ENCODE data around the gene FBXW12.

The FBXW12 gene

DNA sequence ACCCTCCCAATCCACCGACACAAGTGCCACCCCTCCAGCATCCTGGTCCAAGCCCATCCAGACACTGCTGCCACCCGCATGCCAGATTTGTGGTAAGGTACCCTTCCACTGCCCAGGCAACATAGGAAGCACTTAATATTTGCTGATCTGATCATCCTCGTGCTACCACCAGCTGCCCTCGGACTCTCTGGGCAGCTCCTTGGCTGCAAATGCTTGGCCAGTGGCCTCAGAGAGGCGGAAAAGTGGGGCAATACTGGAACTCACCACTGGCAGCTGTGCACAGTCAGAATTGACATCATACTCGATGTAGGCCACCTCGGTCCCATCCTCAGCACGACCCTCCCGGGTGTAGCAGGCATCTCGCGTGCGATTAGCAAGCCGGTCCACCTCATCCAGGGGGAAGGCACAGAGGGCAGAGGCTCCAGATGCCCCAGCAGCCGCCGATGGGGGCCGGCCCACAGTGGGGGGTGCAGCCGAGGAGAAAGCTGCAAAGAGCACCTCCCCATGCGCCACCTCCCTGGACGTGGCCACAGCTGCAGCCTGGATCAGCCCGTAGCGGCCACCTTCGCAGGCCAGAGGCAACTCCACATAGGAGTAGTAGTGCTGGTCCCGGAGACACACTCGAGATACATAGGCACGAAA lies 51.3 kb downstream of the FBXW12 start:
- no peak for DNase-seq

DNA sequence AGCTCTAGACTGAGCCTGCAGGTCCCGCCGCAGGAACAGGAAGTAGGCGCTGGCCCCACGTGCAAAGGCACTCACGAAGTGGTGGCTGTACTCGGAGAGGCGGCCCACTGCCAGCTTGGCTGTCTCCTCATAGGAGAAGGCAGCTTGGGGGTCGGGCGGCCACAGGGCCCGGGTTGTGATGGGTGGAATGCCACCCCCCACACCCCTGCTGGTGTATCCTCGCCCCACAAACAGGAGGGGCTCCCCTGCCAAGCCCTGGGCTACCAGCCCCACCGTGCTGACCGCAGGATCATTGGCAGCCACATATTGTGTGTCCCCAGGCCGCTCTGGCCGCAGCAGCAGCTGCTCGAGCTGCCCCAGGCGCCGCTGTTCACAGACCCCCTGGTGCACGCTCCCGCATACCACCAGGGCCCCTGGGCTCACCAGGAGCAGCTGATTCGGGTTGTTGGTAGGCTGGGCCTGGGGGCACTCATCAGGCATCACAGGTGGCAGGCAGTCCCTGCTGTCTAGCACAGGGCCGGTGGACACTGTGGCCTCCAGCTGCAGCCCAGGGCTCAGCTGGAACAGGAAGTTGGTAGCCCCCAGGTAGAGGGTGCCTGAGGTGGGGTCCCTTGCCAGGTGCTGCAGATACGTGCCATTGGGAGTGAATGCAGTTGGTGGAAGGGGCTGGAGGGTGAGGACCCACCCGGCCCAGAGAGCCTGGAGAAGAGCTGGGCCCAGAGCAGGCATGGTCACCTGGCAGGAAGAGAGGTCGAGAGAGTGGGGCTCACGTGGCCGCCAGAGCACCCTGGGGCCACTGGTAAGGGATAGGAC lies 52.1 kb downstream of the FBXW12 start:
- DNase-seq, result peak in 2 of 4 experiments; percentile 14 to 30

DNA sequence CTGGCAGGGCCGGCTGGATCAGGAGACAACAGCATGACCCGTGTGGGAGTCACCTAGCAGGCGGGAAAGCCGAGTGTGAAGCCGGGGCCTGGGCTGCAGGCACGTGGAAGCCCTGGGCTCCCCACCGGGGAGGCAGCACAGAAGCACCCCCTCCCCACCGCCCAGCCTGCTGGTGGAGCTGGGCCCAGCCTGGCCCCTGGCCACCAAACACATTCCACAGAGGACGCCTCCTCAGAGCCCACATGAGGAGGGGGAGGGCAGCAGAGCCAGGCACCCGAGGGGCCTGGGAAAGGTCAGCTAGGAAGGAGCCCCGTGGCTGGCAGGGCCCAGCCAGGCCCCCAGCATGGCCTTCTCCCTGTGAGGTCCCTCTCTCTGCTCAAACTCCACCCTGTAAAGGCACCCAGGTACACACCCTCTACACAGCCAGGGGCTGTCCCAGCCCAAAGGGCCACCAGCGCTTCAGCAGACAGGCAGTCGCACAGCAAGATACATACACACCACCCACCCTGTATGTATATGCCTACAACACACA lies 53.3 kb downstream of the FBXW12 start:
- DNase-seq, result no peak

DNA sequence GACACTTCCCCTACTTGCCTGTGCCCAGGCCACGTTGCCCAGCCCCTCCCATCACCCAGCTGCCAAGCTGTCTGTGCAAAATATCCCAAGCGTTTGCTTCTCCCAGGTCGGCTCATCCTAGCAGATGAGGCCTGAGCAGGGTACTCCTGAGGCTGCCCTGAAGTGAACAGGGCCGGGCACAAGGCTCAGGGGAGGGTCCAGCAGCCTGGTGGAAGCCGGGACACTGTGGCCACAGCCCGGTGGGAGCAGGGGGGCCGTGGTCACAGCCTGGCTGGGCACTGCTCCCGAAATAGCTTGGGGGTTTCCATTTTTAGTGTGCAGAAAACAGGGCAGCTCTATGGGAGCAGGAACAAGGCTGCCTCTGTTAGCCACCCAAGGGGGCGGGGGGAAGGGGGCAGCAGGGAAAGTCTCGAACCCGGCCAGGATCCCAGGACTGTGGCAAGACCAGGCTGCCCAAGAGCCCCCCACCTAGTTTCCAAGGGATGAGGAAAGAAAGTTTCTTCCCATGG lies 54.4 kb downstream of the FBXW12 start:
- DNase-seq, result no peak

DNA sequence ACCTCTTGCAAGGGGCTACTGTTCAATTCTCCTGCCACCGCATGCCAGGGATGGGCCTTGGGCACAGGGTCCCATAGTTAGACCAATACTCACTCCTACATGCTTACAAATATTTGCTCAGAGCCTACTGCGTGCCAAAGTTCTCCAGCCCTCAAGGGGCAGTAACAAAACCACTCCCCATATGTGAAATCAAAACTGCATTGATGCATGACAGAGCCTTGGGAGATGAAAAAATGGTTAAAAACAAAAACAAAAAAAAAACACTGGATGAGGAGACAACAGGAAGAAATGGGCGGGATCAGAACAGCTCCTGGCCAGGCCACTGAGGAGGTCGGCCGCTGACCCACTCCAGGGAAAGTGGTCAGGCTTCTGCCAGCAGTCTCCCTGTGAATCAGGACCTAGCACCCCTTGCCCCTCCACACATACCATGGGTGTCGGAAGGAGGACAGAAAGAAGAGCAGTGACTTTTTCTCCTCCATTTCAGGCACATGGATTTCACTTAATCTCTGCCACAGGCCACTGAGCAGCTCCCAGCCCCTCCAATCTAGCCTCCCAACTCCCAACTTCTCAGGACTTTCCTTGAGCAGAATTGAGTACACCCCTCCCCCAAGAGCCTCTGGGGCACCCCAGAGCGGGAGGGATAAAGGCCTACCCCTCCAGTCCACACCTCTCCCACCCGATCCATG lies 55.1 kb downstream of the FBXW12 start:
- DNase-seq, result no peak

DNA sequence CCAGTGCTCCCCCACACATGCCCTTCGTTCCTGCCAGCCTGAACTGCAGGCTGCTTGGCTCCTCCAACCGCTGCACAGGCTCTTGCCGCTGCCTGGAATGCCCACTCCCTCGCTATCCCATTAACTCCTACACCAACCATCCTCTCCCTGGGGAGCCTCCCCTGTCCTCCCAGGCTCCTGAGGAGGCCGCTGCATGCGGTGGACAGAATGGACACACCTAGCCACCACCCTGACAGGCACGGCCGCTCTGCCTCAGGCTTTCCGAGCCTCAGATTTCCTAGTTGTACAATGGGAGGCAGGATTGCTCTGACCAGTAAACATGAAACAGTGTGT lies 55.6 kb downstream of the FBXW12 start:
- DNase-seq, result no peak

DNA sequence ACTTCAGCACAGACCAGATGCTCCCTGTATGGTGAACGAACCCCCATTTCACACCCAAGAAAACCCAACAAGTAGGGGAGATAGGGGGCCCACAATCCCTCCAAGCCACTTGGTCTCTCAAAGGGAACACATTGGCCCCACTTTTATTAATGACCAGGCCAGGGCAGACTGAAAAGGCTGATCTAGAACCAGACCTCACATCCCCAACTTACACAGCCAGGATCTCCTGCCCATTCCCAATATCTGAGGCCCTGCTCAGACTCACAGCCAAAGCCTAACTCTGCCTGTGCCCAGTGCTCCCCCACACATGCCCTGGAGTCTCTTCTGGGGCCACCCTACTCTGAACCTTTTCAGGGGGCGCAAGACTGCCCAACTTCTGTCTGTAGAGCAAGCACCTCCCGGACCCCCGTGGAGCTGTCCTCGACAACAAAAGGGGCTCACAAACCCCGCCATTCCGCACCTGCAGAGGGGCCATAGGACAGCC lies 56.1 kb downstream of the FBXW12 start:
- no peak for DNase-seq

DNA sequence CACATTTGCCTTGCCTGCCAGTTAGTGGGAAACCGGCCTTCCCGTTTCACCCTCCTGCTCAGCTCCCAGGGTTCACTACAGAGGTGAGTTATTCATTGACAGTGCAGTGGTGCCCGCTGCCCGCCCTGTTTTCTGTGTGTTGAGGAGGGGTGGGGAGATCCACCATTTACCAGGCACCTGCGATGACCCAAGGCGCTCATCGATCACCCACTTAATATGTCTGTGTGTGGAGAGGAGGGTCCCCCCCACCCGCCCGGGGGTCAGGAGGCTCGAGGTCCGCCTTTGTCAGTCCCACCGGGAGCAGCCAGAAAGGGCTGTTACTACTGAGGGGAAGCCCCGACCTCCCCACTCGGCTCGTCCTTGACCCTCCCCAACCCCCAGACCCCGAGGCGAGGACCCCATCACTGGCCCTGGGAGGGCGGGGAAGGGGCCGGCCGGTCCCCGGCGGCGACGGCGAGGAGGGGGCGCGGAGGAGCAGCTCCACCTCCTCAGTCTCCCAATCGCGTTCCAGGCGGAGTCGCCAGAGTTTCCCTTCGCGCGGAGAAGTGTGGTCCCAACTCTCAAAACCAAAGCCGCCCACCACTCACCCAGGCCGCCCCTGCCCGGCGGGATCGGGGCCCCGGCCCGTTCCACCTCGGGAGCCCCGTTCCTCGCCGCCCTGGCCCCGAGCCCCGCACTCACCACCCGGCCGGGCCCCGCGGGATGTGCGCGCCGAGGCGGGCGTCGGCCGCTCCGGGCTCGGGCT lies 56.7 kb downstream of the FBXW12 start:
- DNase-seq, result peak in 1 of 4 experiments; percentile 7

DNA sequence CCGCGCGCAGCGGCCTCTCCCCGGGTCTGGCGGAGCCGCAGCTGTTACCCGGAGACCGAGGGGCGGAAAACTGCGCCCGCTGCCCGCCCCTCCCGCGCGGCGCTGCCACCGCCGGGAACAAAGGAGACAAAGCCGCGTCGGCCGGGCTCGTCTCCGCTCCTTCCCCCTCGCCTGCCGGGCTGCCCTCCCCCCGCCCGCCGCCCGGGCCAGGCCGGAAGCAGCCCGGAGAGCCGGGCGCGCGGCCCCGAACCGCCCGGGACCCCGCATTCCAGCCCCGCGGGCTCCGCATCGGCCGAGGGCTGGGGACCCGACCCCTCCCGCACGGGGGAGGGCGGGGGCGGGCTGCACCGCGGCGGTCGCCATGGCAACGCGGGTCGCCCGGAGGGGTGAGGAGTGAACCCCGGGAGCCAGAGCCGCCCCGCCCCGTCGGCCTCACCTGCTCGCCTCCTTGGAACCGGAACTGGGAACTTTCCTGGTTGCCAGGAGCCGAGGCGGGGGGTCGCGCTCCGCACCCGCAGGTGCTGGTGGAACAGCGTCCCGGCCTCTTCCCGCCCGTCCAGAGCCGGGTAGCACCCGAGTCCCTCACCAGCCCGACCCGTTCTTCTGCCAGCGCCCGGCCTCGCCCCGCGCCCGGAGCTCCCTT lies 57.4 kb downstream of the FBXW12 start:
- peak; percentile 47 to 74 (median 59) for DNase-seq

DNA sequence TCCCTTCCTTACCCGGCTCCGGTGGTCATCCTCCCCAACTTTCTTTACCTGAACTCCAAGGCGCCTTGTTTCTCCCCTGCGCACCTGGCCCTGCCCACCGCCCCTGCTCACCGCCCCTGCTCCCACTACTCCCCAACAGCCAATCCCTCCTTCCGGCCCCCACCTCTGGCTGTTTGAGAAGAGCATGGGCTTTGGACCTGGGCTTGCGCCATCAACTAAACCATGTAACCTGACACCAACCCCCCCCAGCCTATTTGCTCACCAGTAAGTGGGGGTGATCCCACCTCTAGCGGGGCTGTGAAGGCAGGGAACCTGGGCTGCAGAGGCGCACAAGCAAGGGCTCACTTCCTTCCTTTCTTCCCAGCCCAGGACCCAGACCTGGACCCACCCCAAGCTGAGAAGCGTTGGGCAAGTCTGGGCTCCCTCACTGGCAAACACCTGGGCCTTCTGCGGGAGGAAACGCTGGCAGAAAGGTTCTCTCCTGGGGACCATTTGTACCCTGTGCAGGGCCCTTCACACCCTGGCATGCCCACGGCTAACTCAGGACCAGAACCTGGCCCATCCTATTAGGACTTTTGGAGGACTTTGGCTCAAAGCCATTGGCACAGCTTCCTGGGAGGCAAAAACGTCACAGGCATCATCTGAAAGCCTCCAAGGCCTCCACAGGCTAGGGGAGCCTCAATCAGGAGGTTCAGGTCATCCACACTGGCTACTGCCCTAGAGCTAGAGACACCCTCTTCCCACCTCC lies 58.1 kb downstream of the FBXW12 start, which contains the start of gene PLXNB1:
Gene PLXNB1, minus strand, starts transcription at position 127 of the 748 bp plus-strand sequence. CDS start 5,475 bp downstream, outside the sequence.
- DNase-seq, result no peak

DNA sequence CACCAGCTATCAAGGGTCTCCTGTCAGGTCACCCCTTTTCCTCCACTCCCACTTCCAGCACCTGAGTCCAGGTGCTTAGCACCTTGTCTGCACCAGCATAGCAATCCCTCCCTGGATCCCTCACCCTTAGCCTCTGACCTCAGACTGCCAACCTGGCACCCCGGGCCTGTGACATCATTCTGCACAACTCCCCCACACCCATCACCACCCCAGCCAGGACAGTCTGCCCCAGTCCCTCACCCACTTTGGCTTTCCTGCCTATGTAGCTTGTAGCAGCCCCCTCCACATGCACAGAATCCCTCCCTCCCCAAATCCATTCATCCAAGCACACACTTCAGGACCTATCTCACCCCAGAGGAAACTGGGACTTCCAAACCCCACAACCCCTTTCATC lies 58.7 kb downstream of the FBXW12 start:
- DNase-seq, result no peak

DNA sequence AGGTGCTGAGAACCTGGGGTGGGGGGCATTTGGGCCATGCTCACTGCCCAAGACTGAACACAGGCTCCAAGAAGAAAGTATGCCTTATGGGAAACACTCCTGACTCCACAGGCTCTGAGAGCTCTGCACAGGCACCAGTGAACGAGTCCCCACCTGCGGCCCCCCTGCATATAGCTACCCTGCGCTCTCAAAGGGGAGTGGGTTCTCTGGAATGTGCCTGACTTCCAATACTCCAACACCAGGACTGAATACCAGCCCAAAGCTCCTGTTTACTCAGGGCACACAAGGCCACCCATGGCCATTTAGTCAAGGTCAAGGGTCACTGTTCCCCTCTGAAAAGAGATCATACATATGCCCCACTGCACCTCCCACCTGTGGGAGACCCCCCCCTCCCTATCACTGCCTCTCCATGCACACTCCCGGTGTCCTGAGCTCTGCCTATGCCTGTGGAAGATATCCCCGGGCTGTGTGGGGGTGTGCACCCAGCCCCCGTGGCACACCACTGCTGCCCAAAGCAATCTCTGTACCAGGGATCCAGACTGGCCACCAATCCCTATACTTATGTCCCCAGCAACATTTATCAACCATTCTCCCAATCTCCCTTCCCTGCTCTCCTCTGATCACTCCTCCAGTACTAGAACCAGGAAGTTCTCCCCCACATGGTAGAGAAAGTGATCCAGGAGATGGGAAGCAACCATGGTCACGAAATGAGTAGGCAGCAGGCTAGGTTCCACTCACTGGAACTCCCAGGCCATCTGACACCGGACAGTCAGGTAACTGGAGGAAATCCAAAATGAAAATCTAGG lies 59.4 kb downstream of the FBXW12 start:
- no peak for DNase-seq

DNA sequence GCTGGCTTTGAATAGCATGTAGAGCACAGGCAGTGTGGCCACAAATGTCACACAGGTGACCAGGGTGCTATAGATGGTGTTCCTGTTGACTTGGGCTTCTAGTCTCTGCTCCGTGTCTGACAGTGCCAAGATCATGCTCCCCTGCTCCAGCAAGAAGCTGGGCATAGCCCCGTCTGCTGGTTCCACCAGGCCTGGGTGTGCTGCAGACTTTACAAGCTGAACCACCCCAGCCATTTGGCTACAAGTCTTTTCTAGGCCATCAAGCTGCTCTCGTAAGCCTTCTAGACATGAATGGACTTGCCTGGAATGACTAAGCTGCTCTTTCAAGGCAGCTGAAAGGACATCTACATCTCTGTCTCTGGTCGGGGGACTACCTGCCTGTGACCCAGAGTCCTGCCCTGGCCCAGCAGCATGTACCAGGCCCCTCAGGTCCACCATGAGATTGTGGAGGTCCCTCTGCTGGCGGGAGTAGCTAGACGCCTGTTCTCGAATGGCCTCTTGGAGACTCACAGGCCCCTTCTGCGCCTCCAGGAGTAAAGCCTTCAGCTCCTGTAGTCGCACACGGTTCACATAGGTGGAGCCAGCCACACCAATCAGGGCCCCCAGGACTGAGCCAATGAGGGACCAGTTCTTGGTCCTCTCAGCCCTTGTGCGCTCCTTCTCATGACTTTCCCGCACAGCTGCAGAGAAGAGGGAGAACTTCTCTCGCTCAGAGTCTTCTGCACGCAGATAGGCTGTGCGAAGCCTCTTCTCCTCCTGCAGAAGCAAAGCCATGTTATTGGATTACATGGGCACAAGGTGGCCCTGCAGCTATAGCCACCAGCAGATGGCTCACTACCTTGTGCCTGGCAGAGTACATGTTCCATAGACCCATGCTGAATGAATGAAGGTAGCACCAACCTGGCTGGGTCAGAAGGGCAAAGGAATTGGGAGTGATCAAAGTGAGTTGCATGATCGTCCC lies 60.7 kb downstream of the FBXW12 start:
- no peak for DNase-seq

DNA sequence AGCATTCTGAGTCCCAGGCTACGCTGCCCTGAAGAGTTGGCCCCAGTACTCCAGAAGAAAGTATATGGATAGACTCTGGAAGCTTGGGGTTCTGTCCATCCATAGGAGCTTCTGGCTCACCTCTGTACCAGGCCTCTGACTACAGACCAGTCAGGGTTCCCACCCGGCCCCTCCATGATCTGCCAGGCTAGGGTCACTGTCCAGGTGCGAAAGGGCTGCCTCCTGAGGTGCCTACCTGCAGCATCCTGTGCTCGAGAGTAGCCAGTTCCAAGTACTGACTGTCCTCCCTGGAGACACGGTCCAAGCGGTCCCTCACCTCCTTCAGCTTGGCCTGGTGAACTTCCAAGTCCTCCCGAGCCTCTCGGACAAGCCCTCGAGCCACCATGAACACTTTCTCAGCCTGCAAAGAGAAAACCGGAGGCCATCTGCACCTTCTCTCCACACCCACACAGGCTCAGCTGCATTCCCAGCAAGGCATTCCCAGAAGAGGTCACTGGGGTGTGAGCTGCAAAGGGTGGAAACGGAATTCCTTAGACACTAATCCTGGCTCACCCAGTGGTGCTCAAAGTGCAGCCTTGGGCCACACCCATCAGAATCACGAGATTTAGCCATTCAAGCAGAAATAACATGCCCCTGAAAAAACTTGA lies 61.6 kb downstream of the FBXW12 start:
- DNase-seq, result no peak

DNA sequence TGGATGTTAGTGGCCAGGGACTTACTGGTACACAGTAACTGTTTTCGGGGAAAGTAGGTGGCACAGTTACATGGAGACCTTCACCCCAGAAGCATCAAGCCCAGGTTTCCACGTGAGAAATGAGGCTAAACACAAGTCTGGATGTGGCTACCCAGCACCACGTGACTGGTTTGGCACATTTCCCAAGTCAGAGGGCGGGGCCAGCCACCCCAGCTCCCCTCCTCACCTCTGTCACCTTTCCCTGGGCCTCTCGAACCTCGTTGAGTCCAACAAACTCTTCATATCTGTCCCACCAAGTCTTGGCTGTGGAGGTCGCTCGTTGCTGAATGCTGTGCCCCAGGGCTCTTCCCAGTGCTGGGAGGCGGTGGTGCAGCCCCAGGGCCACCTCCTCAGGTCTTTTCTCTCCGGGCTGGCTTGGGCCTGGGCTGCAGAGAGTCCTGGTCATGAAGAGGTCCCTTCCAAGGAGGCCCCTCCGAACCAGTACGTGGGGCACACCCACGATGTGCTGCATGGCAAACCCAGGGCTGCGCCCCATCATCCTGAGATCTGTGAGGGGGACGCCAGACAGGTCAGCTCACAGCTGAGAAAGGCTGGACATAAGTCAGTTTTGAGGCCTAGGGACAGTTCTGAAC lies 62.7 kb downstream of the FBXW12 start:
- no peak for DNase-seq

DNA sequence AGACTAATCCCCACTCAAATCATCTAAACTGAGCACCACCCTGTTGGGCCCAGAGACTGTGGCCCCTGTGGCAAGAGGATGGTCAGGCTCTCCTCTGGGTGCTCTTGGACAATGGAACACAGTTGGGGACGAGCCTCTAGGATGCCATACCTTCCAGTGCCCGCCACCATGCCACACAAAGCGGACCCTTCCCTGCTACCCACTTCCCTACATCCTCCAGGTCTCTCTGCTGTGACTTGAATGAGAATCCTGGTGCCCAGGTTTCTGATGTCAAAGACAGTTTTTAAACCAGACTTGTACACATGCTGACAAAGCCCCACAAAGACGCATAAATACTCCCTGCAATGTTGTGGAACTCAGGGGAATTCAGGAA lies 63.2 kb downstream of the FBXW12 start:
- DNase-seq, result no peak

DNA sequence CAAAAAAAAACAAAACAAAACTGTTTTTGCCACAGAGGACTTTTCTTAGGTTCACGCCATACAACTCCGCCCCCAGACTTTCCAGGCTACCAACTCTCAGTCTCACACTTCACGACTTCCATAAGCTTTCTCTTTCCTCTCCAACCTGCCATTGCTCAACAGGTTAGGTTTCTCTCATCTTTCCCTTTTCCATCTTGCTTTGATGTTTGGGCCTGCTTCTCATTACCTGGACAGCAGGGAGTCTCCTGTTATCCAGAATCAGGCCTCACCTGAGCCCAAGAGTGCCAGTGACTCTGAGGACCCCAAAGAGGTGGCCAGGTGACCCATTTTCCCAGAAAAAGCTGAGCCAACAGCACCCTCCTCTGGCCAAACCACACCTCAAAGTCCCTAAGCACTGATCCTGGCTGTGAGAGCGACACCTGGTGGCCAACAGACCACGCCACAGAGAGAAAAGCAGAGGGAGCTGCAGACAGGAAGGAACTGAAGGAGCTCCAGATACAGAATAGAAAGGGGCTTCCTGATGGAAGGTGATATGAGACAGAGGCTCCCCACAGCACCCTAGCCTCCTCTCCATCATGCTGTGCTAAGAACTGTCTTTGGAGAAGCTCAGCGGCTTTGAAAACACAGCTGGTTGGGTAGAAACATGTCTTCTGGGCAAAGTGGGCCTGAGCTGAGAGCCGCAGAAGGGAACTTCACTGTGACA lies 63.9 kb downstream of the FBXW12 start:
- DNase-seq, result peak; percentile 87 to 91 (median 90)

Data from suppressor macrophage (primary cell).